Measurements from ENCODE around the gene FGF16.
"Not testable (repeated sequence)": the region's sequence is repeated elsewhere in the genome, so short reads cannot be mapped to it uniquely, and the experiment has no call there.

Gene FGF16

GRCh38 chrX:77446908-77447652 lies at the start of gene FGF16:
TSS of gene FGF16 (plus strand) at chrX:77447389. CDS start at chrX:77447675, 286 bp downstream.
- TF ChIP-seq ZFX (IDR thresholded peaks at IDR 0.05; ENCODE audit: borderline replicate concordance), result no peak
- TF ChIP-seq CTCF (IDR thresholded peaks at IDR 0.05), result no peak
- H3K27ac ChIP-seq, result no peak within 1 kb of the TSS

GRCh38 chrX:77398330-77398954 lies 48.7 kb upstream of the FGF16 start:
- TF ChIP-seq CTCF (IDR thresholded peaks at IDR 0.05) (no peak), ZFX (IDR thresholded peaks at IDR 0.05; ENCODE audit: borderline replicate concordance) (no peak)

GRCh38 chrX:77404419-77404818 lies 42.8 kb upstream of the FGF16 start:
- TF ChIP-seq ZFX (IDR thresholded peaks at IDR 0.05; ENCODE audit: borderline replicate concordance) (no peak), CTCF (IDR thresholded peaks at IDR 0.05) (no peak)
- no peak overlapping the region for H3K27ac ChIP-seq

More at GRCh38 chrX:77398330-77398954, 48.7 kb upstream of the FGF16 start:
- H3K27ac ChIP-seq, result no peak overlapping the region

- H3K27ac ChIP-seq, result not testable (repeated sequence)
Observed at GRCh38 chrX:77407821-77408220, 39.4 kb upstream of the FGF16 start.

- H3K27ac ChIP-seq, result no peak overlapping the region
- TF ChIP-seq ZFX (IDR thresholded peaks at IDR 0.05; ENCODE audit: borderline replicate concordance), result no peak
Observed at GRCh38 chrX:77412631-77413030, 34.6 kb upstream of the FGF16 start.

GRCh38 chrX:77415161-77415560 lies 32.0 kb upstream of the FGF16 start:
- TF ChIP-seq CTCF (IDR thresholded peaks at IDR 0.05), result no peak
- no peak for TF ChIP-seq ZFX (IDR thresholded peaks at IDR 0.05; ENCODE audit: borderline replicate concordance)

GRCh38 chrX:77415882-77416281 lies 31.3 kb upstream of the FGF16 start:
- TF ChIP-seq ZFX (IDR thresholded peaks at IDR 0.05; ENCODE audit: borderline replicate concordance) (no peak), CTCF (IDR thresholded peaks at IDR 0.05) (no peak)
- H3K27ac ChIP-seq, result no peak overlapping the region

More at GRCh38 chrX:77415161-77415560, 32.0 kb upstream of the FGF16 start:
- H3K27ac ChIP-seq, result no peak overlapping the region

GRCh38 chrX:77422891-77423648 lies 24.1 kb upstream of the FGF16 start:
- H3K27ac ChIP-seq, result no peak overlapping the region
- TF ChIP-seq CTCF (IDR thresholded peaks at IDR 0.05) (no peak), ZFX (IDR thresholded peaks at IDR 0.05; ENCODE audit: borderline replicate concordance) (no peak)
